GM18517 (cell line): Measurements from ENCODE around the gene SUSD1.
"Not testable (repeated sequence)": the region's sequence is repeated elsewhere in the genome, so short reads cannot be mapped to it uniquely, and the experiment has no call there.

ENCODE experiments used
- ATAC-seq: cut with Tn5 transposase; IDR thresholded peaks from one replicate; pipeline ENCODE4 v1.9.1; 2021; ENCODE audit warnings: mild to moderate bottlenecking, moderate library complexity; ENCODE audit not compliant: unreplicated experiment

SUSD1 gene

DNA sequence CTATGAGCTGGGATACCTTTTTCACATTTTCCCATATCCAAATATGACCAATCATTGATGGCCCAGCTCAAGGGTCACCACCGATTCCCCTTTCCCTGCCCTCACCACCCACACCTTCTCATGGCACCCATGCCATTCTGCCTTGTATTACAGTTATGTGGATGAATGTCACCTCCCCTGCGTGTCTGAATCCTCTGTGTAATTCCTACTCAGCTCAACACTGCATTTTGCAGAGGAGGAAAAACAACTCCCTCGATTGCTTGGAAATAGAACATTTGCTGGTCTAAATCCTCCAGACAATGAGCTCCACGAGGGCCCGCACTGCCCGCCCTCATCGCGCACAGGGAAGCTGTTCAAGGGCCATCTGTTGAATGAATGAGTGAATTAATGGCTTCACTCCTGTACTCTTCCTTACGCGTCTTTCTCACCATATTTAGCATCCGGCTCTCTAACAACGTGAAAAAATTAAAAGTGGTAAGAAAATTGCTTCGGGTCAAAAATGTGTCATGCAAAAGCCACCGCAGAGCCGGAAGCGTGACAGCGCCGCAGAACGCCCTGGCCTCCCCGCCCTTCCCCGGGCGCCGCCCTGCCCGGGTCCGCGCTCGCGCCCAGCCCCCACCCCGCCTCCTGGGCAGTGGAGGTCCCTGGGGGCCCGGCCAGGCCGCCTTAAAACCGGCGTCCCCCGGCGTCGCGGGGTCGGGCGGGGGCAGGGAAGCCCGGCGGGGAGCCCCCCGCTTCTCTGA is 704 bp downstream of the SUSD1 start:
- peak; percentile 73 for ATAC-seq

DNA sequence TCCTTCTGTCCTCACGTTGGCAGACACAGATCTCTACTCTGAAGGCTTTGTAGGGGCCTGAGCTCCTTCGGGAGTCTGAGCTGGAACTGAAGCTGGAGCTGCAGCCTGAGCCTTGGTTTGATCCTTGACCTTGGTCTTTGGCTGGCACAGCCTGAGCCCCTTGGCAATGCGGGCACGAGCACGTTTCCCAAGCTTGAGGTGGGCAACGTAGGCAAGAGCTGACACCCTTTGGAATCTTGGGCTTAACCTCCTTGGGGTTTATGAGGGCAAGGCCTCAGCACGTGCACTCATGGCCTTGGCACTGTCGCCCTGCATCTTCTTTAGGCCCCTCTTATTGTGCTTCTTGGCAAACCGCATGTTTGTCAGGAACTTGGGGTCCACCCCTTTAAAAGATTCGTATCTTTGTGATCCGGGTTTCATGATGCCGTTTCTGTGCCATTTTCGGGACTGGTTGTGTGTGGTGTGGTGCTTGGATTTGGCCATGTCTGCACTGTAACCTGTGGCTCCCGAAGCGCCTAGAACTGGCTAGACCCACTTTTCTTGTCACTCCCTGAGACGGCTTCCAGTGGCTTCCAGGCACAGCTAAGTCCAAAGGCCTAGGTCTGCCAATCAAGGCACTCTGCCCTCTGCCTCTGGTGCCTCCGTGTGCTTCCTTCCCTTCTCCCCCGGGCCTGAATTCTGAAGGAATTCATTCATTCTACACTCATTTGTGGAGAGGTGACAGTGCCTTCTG is 1.4 kb downstream of the SUSD1 start:
- no peak for ATAC-seq

DNA sequence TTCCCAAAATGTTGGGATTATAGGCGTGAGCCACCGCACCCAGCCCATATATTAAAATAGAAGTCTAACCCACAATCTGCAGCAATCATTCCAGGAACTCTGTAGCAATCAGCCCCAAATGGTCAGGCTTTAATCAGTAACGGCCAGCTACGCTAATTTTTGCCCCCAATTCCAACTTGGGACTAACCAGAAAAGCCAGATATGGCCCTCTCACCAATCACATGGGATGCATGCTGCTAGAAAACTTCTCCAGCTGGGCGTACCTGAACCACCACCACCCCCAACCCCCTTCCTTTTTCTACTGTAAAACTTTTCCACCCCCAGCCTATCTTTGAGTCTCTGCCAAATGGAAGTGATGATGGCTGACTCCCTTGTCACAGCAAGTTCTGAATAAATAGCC is 4.1 kb downstream of the SUSD1 start:
- no peak for ATAC-seq

DNA sequence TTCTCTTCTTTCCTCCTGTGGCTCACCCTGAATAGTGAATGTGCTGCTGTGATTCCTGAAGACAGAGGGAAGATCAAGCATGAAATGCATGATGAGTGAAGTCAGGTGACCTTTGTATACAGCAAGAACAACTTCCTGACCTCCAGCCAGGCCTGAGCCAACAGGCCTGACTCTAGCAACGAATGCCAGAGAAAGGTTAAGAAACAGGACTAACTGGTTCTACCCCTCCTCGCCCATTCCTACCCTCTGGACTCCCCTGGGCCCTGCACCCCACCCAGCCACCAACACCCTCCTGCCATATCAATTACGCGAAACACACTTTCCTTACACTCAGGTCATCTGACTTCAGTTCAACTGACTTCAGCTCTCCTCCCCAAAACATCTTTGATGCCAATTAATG is 4.9 kb downstream of the SUSD1 start:
- ATAC-seq = no peak

DNA sequence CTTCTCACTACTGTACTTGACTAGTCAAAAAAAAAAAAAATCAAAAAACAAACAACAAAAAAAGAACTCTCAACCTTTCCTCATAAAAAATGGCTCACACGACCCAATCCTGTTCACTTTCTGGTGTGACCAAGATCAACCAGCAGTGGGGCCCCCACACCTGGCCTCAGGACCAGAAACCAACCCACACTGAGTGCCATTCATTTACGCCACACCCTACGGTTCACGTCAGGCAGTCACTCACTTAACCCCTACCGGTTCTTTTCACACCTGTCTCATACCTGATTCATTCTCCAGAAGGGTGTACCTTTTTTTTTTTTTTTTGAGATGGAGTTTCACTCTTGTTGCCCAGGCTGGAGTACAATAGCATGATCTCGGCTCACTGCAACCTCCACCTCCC is 5.7 kb downstream of the SUSD1 start:
- ATAC-seq = no peak

DNA sequence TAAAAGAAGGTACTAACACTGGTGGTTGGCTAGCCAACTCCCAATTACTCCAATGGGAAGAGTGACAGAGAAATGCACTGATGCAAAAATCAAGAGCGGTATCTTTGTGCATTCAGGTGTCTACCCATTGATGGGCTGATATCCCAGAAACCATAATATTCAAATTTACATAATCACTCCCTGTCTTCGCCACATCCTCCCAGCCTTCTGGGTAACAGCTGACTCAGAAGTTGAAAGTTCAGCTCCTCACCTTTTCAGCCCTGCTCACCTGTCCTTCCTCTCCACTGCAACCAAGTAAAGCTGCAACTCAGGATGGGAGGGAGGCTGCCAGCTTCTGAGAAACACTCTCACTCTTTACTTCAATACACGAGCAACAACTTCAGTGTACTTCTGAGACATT is 6.9 kb downstream of the SUSD1 start:
- ATAC-seq = no peak

DNA sequence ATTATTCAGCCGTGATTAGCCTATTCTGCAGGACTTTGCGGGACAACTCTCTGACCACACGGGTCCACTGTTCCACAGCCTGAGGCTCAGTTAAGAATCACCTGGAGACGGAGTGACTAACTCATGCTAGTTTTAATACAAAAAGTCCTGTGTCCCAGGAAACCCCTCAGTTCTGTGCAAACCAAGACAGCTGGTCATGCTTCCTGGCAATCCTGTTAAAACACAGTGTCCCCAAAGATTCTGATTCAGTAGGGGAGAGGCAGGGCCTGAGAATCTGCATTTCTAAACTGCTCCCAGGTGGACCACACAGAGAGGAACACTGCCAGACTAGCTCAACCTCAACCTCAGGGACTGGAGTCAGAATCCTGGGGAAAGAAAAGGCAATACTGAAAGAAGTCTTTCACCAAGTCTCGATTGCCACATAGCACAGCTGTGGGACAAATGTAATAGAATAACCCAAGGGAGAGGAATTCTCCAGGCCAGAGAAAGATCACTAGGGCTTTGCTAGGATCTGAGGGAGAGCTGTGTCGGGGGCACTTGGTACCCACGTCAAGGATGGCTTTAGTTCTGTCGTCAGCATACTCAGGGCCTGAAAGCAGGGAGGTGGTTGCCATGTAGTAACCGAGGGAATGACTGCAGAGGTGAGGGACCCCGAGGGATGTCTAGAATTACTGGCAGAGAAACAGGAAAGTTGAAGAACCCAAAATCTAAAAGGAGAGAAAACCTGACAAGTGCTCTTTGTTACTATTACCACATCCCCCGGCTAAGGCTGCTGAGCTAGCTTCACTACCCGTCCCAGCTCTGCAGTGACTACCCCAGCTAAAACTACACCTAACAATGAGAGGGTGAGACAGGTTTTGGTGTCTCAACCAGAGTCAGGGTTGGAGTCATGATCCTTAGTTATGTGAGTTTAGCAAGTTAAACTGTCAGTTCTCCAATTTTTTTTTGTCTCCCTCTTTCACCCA is 8.6 kb downstream of the SUSD1 start:
- ATAC-seq = no peak

DNA sequence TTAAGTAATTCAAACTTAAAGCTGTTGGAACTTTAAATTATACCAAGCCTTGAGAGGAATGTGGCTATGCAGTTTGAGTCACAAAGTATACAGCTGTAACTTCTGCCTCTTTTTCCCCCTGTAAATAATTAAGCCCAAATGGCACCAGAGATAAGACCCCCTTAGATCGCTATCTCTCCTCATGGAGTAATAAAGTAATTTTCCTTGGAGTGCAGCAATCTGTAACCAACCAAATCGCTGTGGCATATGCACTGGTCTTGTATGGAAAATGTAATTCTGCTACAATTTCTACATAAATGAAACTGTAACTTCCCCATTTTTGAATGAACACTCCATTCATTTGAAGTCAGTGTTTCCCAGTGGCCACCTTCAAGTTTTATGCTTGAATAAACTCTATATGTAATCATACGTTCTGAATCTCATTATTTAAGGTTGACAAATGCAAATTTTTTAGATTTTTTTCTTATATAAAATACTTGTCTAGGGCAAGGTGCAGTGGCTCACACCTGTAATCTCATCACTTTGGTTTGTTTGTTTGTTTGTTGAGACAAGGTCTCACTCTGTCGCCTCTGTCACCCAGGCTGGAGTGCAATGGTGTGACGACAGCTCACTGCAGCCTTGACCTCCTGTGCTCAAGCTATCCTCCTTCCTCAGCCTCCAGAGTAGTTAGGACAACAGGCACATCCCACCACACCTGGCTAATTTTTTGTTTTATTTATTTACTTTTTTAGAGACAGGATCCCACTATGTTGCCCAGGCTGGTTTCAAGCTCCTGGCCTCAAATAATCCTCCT is 12.3 kb downstream of the SUSD1 start:
- ATAC-seq = no peak

DNA sequence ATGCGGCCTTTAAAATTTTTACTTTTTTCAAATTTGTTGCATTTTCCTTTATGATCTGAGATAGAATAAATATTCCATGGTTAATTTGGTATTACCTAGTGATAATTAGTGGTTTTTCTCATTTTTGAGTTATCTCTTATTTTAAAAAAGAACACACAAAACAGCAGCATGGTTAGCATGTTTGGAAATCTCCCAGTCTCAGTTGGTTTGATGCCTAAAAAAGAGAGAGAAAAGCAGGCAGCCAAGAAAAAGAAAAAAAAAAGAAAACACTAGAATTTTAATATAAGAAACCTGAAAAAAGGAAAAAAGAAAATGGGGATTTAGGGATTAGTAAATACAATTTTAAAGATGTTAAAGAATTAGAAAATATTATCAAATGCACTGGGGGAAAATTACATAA is 15.3 kb downstream of the SUSD1 start:
- ATAC-seq = no peak

DNA sequence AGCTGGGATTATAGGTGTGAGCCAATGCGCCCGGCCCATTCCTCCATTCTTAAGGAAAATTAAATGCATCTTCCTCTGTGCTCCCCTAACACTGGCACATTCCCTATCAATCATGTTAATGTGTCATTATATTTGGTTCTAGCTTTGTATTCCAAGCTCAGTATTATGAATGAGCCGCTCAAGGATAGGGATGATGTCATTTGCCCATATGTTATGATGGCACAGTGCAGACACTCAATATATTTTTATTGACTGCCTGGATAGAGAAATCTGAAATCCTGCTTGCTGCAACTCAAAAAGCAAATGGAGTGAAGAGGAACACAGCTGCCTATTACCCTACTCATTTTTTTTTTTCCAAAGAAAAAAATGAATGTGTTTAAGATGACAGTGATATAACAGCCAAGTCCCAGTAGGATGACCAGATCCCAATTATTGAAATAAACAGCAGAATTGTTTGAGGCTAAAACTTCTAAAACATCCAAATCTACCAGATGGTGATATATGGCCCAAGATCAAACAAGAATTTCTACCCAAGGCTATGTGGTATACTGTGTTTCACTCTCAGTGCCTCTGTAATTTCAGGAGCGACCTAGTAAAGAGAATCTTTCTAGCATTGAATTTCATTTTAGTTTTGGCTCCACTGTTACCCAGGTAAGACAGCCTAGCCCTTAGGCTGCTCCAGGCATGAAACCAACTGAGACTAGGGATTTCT is 16.3 kb downstream of the SUSD1 start:
- no peak for ATAC-seq

DNA sequence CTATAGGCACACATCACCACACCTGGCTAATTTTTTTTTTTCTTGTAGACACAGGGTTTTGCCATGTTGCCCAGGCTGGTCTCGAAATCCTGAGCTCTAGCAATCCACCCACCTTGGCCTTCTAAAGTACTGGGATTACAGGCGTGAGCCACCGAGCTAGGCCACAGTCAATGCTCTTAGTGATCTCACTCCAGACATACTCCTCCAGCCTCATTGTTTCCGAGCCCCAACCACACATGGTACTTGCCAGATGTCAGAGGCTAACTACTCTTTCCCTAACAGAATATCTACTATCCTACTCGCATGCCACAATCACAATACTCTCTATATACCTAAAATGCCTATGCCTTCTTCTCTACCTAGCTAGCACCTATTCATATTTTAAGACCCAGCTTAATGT is 17.1 kb downstream of the SUSD1 start:
- no peak for ATAC-seq

DNA sequence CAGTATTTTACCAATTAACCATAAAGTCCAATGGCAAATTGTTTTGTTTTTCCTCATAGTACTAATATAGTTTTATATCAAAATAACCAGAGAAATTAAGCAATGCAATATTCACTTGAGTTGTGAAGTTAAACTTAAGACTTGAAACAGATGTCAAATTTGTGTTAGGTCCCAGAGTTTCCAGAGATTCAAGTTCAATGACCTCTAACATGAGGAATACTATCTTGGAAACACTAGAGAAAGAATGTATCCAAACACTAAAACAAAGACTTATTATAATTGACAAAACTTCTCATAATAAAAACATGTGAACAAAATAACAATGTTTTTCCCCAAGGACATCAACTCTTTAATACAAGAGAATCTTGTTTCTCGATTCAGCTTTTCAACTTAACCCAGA is 18.0 kb downstream of the SUSD1 start:
- ATAC-seq = no peak

DNA sequence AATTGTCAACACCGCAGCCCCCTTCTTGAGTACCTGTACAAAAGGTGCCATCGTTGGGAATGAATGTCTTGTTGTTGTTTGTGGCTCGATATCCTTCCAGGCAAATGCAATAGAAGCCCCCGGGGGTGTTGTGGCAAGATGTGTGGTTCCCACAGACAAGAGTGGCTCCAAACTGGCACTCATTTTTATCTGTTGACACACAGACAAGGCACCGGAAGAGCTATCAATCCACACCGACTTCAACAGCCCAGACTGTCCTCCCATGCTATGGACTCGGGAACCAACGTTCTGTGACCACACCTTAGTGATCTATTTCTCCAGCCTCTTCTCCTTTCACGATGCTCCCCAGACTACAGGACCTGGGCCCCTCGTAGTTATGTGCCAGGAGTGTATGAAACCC is 25.9 kb downstream of the SUSD1 start:
- ATAC-seq = no peak

DNA sequence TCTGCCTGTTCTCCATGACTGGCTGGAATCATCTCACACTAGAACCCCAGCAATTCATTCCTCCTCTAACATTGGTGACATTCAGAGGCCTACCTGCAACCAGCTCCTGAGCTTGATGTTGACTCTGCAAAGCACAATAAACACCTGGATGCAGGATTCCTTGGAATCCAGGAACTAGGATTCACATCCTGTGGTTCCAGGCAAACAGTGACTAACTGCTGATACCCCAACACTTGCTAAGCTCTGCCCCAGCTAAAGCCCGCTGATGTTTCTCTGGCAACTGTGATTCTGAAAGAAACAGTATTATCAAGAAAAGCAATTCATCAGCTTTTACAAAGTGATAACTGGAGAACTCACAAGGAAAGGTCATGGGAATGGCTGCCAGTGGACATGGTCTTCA is 29.2 kb downstream of the SUSD1 start:
- no peak for ATAC-seq

DNA sequence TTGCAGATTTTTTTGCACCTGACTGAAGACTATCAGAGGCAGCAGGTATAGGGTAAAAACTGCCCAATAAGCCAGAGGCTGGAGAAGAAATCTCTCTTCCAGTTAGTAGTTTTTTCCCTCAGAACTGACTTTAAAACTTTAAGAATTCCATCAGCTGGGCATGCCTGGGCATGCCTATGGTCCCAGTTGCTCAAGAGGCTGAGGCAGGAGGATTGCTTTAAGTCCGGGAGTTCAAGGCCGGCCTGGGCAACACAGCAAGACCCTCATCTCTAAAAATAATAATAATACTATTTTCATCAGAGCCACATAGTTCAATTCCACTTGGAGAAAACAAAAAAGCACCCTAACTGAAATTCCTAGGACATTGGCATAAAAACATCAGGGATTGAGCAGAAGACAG is 30.3 kb downstream of the SUSD1 start:
- no peak for ATAC-seq

DNA sequence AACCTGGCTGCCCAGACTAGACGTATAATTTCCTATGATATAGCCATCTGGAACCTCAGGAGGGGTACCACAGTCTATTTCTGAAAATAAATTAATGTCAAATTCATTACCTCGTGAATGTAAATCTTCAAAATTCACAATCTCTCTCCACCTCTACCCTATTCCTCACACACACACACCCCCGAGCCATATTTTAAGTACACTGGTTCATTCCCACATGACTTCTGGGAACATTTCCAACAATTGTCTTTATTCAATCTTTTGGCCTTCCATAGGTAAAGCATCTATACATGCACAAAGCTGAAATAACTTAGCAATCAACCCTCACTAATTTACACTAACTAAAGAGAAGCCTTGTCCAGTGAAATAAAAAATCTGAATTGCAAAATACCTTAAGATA is 32.7 kb downstream of the SUSD1 start:
- no peak for ATAC-seq

DNA sequence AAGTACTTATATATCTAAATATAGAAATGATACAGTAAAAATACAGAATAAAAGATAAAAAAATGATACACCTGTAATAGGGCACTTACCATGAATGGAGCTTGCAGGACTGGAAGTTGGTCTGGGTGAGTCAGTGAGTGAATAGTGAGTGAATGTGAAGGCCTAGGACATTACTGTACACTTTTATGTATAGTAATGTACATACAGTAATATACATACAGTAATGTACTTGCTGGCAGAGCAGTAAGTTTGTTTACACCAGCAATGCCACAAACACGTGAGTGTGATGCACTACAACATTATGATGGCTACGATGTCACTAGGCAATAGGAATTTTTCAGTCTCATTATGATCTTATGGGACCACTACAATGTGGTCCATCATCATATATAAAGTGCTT is 34.2 kb downstream of the SUSD1 start:
- ATAC-seq = peak; percentile 18

DNA sequence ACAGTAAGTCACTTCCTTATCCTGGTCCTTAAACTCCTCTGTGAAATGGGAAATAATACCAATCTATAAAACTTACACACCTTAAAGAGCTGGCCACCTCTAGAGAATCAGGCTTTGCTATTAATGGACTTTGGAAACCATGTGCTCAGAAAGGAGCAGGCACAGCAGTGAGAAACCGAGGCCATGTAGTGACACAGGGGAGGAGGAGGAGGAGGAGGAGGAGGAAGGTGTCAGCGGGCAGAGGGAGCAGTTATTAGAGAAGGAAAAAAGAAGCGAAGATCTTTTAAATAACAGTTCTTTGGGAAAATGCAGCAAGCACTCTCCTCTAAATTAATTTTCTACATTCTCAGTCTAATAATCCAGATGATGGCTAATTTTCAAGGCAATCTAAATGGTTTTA is 38.0 kb downstream of the SUSD1 start:
- ATAC-seq = no peak

DNA sequence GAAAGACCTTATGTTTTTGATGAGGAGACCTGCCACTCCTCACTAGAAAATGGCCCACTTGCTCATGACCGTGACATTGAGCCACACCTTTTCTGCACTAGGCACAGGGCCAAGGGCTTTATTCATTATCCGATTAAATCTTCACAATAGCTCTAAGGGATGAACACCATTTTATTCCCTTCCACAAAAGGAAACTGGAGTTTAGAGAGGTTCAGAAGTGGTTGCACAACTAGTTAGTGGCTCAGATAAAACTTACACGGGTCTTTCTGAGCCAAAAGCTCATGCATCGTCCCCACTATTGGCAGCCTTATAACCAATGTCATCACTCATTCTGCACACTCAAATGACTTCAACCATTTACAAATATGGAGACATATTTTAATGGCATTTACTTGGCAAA is 39.4 kb downstream of the SUSD1 start:
- ATAC-seq = no peak

DNA sequence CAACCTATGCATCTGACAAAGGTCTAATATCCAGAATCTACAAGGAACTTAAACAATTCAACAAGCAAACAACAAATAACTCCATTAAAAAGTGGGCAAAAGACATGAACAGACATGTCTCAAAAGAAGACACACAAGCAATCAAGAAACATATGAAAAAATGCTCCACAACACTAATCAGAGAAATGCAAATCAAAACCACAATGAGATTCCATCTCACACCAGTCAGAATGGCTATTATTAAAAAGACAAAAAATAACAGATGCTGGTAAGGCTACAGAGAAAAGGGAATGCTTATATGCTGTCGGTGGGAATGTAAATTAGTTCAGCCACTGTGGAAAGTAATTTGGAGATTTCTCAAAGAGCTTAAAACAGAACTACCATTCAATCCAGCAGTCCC is 41.3 kb downstream of the SUSD1 start:
- ATAC-seq = not testable (repeated sequence)
